ENCODE data around the gene S100A16.
A peak's percentile ranks its signal among the peaks of the same experiment; 100 is the strongest.

Gene S100A16

GRCh38 chr1:153570874-153571273 is 42.1 kb downstream of the S100A16 start:
- ATAC-seq (ENCODE audit: low read depth), result no peak
- no peak for TF ChIP-seq CTCF (IDR thresholded peaks at IDR 0.05; ENCODE audit: poor library complexity, severe bottlenecking)
- no peaks in the 10 kb centered on the region for H3K9me3 ChIP-seq (ENCODE audit: severe bottlenecking)
- DNase-seq (ENCODE audit: low spot score), result no peak
- no peak overlapping the region for H3K4me3 ChIP-seq (ENCODE audit: severe bottlenecking)
- H3K4me1 ChIP-seq (ENCODE audit: insufficient read depth, poor library complexity, severe bottlenecking), result peaks cover 38% of the 10 kb centered on the region
- no peaks in the 10 kb centered on the region for H3K27me3 ChIP-seq (ENCODE audit: insufficient read depth, poor library complexity, severe bottlenecking)
- H3K27ac ChIP-seq (ENCODE audit: poor library complexity, severe bottlenecking), result no peak overlapping the region
- no peaks in the 10 kb centered on the region for H3K36me3 ChIP-seq (ENCODE audit: low read depth)

- no peak for DNase-seq (ENCODE audit: low spot score)
- peaks cover 40% of the 10 kb centered on the region for H3K4me1 ChIP-seq (ENCODE audit: insufficient read depth, poor library complexity, severe bottlenecking)
- peak overlapping the region; percentile 100 for H3K27ac ChIP-seq (ENCODE audit: poor library complexity, severe bottlenecking)
- H3K27me3 ChIP-seq (ENCODE audit: insufficient read depth, poor library complexity, severe bottlenecking), result no peaks in the 10 kb centered on the region
- peaks cover 8% of the 10 kb centered on the region for H3K36me3 ChIP-seq (ENCODE audit: low read depth)
- no peak overlapping the region for H3K4me3 ChIP-seq (ENCODE audit: severe bottlenecking)
- TF ChIP-seq CTCF (IDR thresholded peaks at IDR 0.05; ENCODE audit: poor library complexity, severe bottlenecking), result no peak
- no peaks in the 10 kb centered on the region for H3K9me3 ChIP-seq (ENCODE audit: severe bottlenecking)
- no peak for ATAC-seq (ENCODE audit: low read depth)
These were observed 43.5 kb downstream of the S100A16 start for GRCh38 chr1:153569465-153569864.

GRCh38 chr1:153568367-153569099 is 44.4 kb downstream of the S100A16 start:
- H3K27ac ChIP-seq (ENCODE audit: poor library complexity, severe bottlenecking), result peak overlapping the region; percentile 100
- ATAC-seq (ENCODE audit: low read depth) (peak; percentile 26), DNase-seq (ENCODE audit: low spot score) (peak; percentile 93)
- no peaks in the 10 kb centered on the region for H3K27me3 ChIP-seq (ENCODE audit: insufficient read depth, poor library complexity, severe bottlenecking)
- peaks cover 17% of the 10 kb centered on the region for H3K36me3 ChIP-seq (ENCODE audit: low read depth)
- peaks cover 40% of the 10 kb centered on the region for H3K4me1 ChIP-seq (ENCODE audit: insufficient read depth, poor library complexity, severe bottlenecking)
- peak; percentile 96 for TF ChIP-seq CTCF (IDR thresholded peaks at IDR 0.05; ENCODE audit: poor library complexity, severe bottlenecking)
- H3K4me3 ChIP-seq (ENCODE audit: severe bottlenecking), result no peak overlapping the region
- no peaks in the 10 kb centered on the region for H3K9me3 ChIP-seq (ENCODE audit: severe bottlenecking)

GRCh38 chr1:153567621-153568366 is 45.1 kb downstream of the S100A16 start:
- Histone ChIP-seq H3K9me3 (ENCODE audit: severe bottlenecking) (no peaks in the 10 kb centered on the region), H3K27ac (ENCODE audit: poor library complexity, severe bottlenecking) (peak overlapping the region; percentile 100), H3K4me1 (ENCODE audit: insufficient read depth, poor library complexity, severe bottlenecking) (peaks cover 33% of the 10 kb centered on the region), H3K27me3 (ENCODE audit: insufficient read depth, poor library complexity, severe bottlenecking) (no peaks in the 10 kb centered on the region), H3K36me3 (ENCODE audit: low read depth) (peaks cover 25% of the 10 kb centered on the region), H3K4me3 (ENCODE audit: severe bottlenecking) (no peak overlapping the region)
- no peak for TF ChIP-seq CTCF (IDR thresholded peaks at IDR 0.05; ENCODE audit: poor library complexity, severe bottlenecking)
- ATAC-seq (ENCODE audit: low read depth) (peak; percentile 40), DNase-seq (ENCODE audit: low spot score) (peak; percentile 94)
